GM13976 (cell line): ENCODE data around the gene HIVEP3.

ENCODE experiments used
- DNase-seq: peaks from one replicate; pipeline ENCODE4 v3.0.0; 2012; ENCODE audit warnings: low spot score
- CTCF ChIP-seq: IDR thresholded peaks from 2 replicates; pipeline ENCODE4 v1.5.1; 2012; ENCODE audit warnings: borderline replicate concordance, mild to moderate bottlenecking; ENCODE audit not compliant: insufficient read depth; ENCODE audit errors: extremely low read depth, missing control alignments, control extremely low read depth
- in situ Hi-C: fragments of 300-500 bp; cut with MboI; formaldehyde crosslinking; loops from one replicate; pipeline ENCODE4 v1.12.0; 2022; ENCODE audit warnings: low sequenced_read_pairs, mixed read lengths, inconsistent platforms; ENCODE audit not compliant: unreplicated experiment

The HIVEP3 gene

GRCh38 chr1:41802532-41803501, 115.9 kb downstream of the HIVEP3 start:
- in situ Hi-C loops = no loop called here
- no peak for DNase-seq
- TF ChIP-seq CTCF = no peak

DNA sequence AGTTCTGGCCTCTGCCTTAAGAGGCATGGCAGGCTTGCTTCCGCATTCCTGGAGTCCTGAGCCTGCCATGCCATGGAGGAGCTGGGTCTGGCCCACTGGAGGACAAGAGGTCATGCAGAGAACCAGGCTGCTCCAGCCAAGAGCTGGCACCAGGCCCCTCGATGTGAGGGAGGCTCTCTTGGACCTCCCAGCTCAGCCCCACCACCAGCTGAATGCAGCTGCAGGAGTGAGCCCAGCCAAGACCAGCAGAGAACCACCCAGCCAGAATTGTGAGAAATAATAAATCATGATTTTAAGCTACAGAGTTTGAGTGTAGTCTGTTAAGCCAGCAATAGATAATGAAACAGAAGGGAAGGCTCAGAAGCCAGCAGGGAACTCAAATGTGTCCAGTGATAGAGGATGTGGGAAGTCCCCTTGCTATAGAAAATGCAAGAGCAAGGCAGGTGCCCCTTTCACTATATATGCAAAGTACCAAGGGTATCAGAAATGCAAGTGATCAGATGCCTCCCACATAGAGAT, 118.4 kb downstream of the HIVEP3 start:
- DNase-seq = no peak
- TF ChIP-seq CTCF = no peak
- in situ Hi-C loops = no loop called here

GRCh38 chr1:41799723-41800122, 119.0 kb downstream of the HIVEP3 start:
- no peak for TF ChIP-seq CTCF
- in situ Hi-C loops = no loop called here
- no peak for DNase-seq

GRCh38 chr1:41799205-41799604, 119.5 kb downstream of the HIVEP3 start:
- in situ Hi-C loops = no loop called here
- no peak for DNase-seq
- TF ChIP-seq CTCF = no peak

DNA sequence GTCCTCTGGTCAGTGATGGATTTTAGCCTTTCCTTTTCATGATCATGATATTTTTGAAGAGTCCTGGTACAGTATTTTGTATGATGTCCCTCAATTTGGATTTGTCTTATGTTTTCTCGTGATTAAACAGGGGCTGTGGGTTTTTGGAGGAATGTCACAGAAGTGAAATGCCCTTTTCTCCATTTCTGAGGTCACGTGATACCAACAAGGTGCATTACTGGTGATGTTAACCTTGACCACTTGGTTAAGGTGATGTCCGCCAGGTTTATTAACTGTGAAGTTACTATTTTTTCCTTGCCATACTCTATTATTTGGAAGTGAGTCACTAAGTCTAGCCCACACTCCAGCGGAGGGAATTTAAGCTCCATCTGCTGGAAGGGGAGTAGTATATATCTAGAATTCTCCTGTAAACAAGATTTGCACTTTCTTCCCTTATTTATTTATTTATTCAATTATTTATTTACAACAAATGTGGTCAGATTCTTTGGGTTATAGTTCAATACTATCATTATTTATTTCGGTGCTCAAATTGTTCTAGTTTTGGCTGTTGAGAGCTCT, 123.4 kb downstream of the HIVEP3 start:
- TF ChIP-seq CTCF = no peak
- in situ Hi-C loops = no loop called here
- no peak for DNase-seq

DNA sequence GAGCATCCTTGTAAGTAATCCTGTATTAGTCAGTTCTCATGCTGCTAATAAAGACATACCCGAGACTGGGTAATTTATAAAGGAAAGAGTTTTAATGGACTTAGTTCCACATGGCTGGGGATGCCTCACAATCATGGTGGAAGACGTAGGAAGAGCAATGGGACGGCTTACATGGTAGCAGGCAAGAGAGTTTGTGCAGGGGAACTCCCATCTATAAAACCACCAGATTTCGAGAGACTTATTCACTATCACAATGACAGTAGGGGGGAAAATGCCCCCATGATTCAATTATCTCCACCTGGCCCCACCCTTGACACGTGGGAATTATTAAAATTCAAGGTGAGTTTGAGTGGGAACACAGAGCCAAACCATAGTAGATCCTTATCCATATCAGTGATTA, 124.7 kb downstream of the HIVEP3 start:
- no peak for DNase-seq
- no peak for TF ChIP-seq CTCF
- in situ Hi-C loops = no loop called here
